Measurements from ENCODE around the gene LRRC4B.
A peak's percentile ranks its signal among the peaks of the same experiment; 100 is the strongest.

Gene LRRC4B

GRCh38 chr19:50568728-50569698 is 778 bp upstream of the LRRC4B start:
- TF ChIP-seq, protein P1, sequence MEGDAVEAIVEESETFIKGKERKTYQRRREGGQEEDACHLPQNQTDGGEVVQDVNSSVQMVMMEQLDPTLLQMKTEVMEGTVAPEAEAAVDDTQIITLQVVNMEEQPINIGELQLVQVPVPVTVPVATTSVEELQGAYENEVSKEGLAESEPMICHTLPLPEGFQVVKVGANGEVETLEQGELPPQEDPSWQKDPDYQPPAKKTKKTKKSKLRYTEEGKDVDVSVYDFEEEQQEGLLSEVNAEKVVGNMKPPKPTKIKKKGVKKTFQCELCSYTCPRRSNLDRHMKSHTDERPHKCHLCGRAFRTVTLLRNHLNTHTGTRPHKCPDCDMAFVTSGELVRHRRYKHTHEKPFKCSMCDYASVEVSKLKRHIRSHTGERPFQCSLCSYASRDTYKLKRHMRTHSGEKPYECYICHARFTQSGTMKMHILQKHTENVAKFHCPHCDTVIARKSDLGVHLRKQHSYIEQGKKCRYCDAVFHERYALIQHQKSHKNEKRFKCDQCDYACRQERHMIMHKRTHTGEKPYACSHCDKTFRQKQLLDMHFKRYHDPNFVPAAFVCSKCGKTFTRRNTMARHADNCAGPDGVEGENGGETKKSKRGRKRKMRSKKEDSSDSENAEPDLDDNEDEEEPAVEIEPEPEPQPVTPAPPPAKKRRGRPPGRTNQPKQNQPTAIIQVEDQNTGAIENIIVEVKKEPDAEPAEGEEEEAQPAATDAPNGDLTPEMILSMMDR (IDR thresholded peaks at IDR 0.05; ENCODE audit: control extremely low read depth, extremely low read depth, low read depth, missing control alignments), result no peak
- POLR2A ChIA-PET, result no interaction called here
- CTCF ChIA-PET, result interaction anchor here (1.9 kb wide), 1 partner anchor 13 kb away, joined by 11 read pairs; no protein-coding TSS in a partner anchor
- DNase-seq (ENCODE audit: extremely low spot score), result no peak

DNA sequence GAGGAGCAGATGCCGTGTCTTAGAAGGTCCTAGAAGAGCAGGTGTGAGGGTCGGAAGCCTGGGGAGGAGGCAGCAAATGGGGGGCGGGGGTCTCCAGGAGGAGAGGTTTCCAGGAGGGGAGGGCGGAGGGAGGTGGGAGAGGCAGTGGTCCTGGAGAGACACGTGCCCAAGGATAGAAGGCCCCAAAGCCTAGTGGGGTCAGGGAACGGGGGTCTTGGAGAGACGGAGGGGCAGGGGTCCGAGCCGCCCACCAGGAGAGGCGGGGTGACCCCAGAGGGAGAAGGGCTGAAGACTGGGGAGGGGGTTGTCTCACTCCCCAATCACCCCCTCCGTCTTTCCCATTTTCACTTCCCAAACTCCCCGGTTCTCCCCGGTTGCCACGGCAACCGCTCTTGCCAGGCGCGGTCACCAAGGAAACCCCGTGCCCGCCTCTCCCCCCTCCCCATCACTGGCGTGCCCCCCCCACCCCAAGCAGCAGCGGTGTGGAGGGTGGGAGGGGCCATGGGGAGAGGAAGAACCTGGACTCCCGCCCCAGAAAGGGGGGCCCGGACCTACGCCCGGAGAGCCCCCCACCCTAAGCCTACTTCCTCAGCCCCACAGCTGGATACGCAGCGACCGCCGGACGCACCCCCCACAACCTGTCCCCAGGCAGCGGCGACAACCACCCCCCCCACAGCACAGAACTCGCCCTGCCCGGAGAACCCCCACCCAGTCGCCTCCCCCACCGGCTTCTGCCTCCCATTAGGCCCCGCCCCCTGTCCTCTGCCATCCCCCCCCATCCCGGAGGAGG is 988 bp downstream of the LRRC4B start:
- DNase-seq (ENCODE audit: extremely low spot score), result no peak
- POLR2A ChIA-PET, result no interaction called here
- TF ChIP-seq, protein P1 (IDR thresholded peaks at IDR 0.05; ENCODE audit: control extremely low read depth, extremely low read depth, low read depth, missing control alignments), result no peak
- CTCF ChIA-PET, result interaction anchor here (1.1 to 1.7 kb wide), 2 partner anchors 9 to 11 kb away, joined by 3 to 6 read pairs; no protein-coding TSS in a partner anchor

DNA sequence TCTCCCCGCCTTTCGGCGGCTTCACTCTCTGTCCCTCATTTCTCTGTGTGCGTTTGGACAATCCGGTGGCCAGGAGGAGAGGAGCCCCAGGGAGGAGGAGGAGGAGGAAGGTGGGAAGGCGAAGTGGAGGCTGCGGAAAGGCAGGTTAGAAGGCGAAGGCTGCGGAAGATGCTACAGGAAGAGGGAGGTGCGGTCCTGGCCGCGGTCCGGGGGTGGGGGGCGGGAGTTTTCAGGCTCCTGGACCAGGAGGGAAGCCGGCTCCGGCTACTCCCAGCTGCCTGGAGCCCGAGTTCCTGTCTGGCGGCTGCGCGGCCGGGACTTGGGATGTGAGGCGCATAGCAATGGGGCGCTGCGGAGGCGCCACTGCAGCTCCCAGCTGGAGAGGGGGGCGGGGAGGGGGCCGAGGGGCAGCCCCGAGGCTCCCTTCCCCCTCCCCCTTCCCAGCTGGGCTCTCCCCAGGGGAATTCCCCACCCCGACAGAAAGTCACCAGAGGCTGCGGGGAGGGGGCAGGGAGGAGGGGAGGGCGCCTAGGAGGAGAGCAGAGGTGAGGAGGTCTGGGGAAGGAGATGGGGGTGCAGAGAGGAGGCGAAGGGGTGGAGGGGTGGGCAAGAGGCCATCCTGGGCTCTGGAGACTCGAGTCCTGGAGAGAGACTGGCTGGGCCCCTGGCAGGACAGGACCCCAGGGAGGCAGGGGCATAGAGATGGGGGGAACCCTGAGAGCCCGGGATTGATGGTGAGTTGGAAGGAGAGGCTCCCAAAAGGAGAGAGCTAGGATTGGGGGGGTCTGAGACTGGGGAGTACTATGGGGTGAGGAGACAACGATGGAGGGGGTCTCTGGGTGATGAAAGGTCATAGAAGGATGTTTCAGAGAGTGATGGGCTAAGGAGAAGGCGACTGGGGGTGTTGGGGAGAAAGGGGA is 2.0 kb downstream of the LRRC4B start:
- TF ChIP-seq, protein P1 (IDR thresholded peaks at IDR 0.05; ENCODE audit: control extremely low read depth, extremely low read depth, low read depth, missing control alignments), result no peak
- ChIA-PET CTCF (interaction anchor here (1.1 to 1.7 kb wide), 2 partner anchors 8 to 10 kb away, joined by 3 to 6 read pairs; no protein-coding TSS in a partner anchor), POLR2A (no interaction called here)
- DNase-seq (ENCODE audit: extremely low spot score), result peak; percentile 68

- POLR2A ChIA-PET, result no interaction called here
- no peak for DNase-seq (ENCODE audit: extremely low spot score)
- CTCF ChIA-PET, result no interaction called here
- TF ChIP-seq, protein P1 (IDR thresholded peaks at IDR 0.05; ENCODE audit: control extremely low read depth, extremely low read depth, low read depth, missing control alignments), result no peak
These were observed 3.8 kb downstream of the LRRC4B start for GRCh38 chr19:50564229-50565105.

GRCh38 chr19:50563597-50563996 is 4.6 kb downstream of the LRRC4B start:
- POLR2A ChIA-PET, result no interaction called here
- no peak for DNase-seq (ENCODE audit: extremely low spot score)
- TF ChIP-seq, protein P1 (IDR thresholded peaks at IDR 0.05; ENCODE audit: control extremely low read depth, extremely low read depth, low read depth, missing control alignments), result no peak
- CTCF ChIA-PET, result no interaction called here

Data from GM10248 (cell line).